ENCODE data around the gene SORCS3.

SORCS3 gene

GRCh38 chr10:104850023-104850422 is 208.9 kb downstream of the SORCS3 start:
- DNase-seq (ENCODE audit: low spot score), result no peak

GRCh38 chr10:104867966-104868598 is 227.0 kb downstream of the SORCS3 start:
- DNase-seq (ENCODE audit: low spot score), result no peak

GRCh38 chr10:104872691-104873090 is 231.6 kb downstream of the SORCS3 start:
- DNase-seq (ENCODE audit: low spot score), result no peak

GRCh38 chr10:104873161-104873560 is 232.1 kb downstream of the SORCS3 start:
- DNase-seq (ENCODE audit: low spot score), result no peak

- no peak for DNase-seq (ENCODE audit: low spot score)
Measured at GRCh38 chr10:104875561-104875960, 234.5 kb downstream of the SORCS3 start.

- DNase-seq (ENCODE audit: low spot score), result no peak
Measured at GRCh38 chr10:104880624-104881398, 239.7 kb downstream of the SORCS3 start.

GRCh38 chr10:104881740-104882139 is 240.7 kb downstream of the SORCS3 start:
- no peak for DNase-seq (ENCODE audit: low spot score)

- no peak for DNase-seq (ENCODE audit: low spot score)
Measured at GRCh38 chr10:104892879-104893617, 252.0 kb downstream of the SORCS3 start.

- DNase-seq (ENCODE audit: low spot score), result no peak
Measured at GRCh38 chr10:104893701-104894100, 252.6 kb downstream of the SORCS3 start.

GRCh38 chr10:104894681-104895080 is 253.6 kb downstream of the SORCS3 start:
- no peak for DNase-seq (ENCODE audit: low spot score)

- no peak for DNase-seq (ENCODE audit: low spot score)
Measured at GRCh38 chr10:104895541-104895940, 254.5 kb downstream of the SORCS3 start.

GRCh38 chr10:104895981-104896380 is 254.9 kb downstream of the SORCS3 start:
- DNase-seq (ENCODE audit: low spot score), result no peak

GRCh38 chr10:104897696-104898095 is 256.6 kb downstream of the SORCS3 start:
- no peak for DNase-seq (ENCODE audit: low spot score)

GRCh38 chr10:104899779-104900178 is 258.7 kb downstream of the SORCS3 start:
- DNase-seq (ENCODE audit: low spot score), result no peak

GRCh38 chr10:104903433-104903832 is 262.3 kb downstream of the SORCS3 start:
- no peak for DNase-seq (ENCODE audit: low spot score)

- DNase-seq (ENCODE audit: low spot score), result no peak
Measured at GRCh38 chr10:104904753-104905323, 263.7 kb downstream of the SORCS3 start.

GRCh38 chr10:104906112-104906511 is 265.0 kb downstream of the SORCS3 start:
- DNase-seq (ENCODE audit: low spot score), result no peak

- DNase-seq (ENCODE audit: low spot score), result no peak
Measured at GRCh38 chr10:104907521-104907920, 266.4 kb downstream of the SORCS3 start.

- no peak for DNase-seq (ENCODE audit: low spot score)
Measured at GRCh38 chr10:104908581-104908980, 267.5 kb downstream of the SORCS3 start.

- DNase-seq (ENCODE audit: low spot score), result no peak
Measured at GRCh38 chr10:104910712-104911111, 269.6 kb downstream of the SORCS3 start.

GRCh38 chr10:104913390-104913789 is 272.3 kb downstream of the SORCS3 start:
- no peak for DNase-seq (ENCODE audit: low spot score)

GRCh38 chr10:104920476-104920875 is 279.4 kb downstream of the SORCS3 start:
- DNase-seq (ENCODE audit: low spot score), result no peak

GRCh38 chr10:104921763-104922162 is 280.7 kb downstream of the SORCS3 start:
- DNase-seq (ENCODE audit: low spot score), result no peak
